SK-N-SH (cell line): ENCODE measurements around the gene SMPD1. TPM values are rescaled to one million over a fixed set of nuclear protein-coding genes. Genes with fewer than 3 reads are reported as not detected.
A peak's percentile ranks its signal among the peaks of the same experiment; 100 is the strongest.

Experiments used
- CTCF ChIA-PET: fragments of 300-600, 350-600 bp; formaldehyde crosslinking; extraction: SDS; loops from one replicate; lab custom pipeline; 2021; lab: Yijun Ruan, JAX
- POLR2A ChIA-PET: fragments of 350-600 bp; sonication (Branson Sonifier 250); formaldehyde crosslinking; extraction: SDS; loops from one replicate; lab custom pipeline; 2020; ENCODE audit warnings: antibody characterized with exemption, inconsistent platforms; lab: Yijun Ruan, JAX
- DNase-seq: peaks from one replicate; pipeline ENCODE4 v3.0.0; 2012
- H2AFZ ChIP-seq: fragments of 200-600 bp; sonication (generic); 2 replicates; pipeline ENCODE4 v1.8.1; 2016; ENCODE audit warnings: antibody characterized with exemption, mild to moderate bottlenecking, low read depth
- H3F3A ChIP-seq: fragments of 200-600 bp; sonication (generic); replicated peaks from 2 replicates; pipeline ENCODE3; 2016; ENCODE audit warnings: antibody characterized with exemption, mild to moderate bottlenecking; ENCODE audit not compliant: insufficient read depth
- H3K27ac ChIP-seq, 2 experiments: fragments of 200-500 bp in 1 of 2; fragments of 200-600 bp in 1 of 2; sonication (Bioruptor generic) in 1 of 2; sonication (generic), shearing (Covaris generic) in 1 of 2; 2 replicates each; pipeline versions ENCODE4 v1.5.1 to v1.6.1; 2014 to 2016; ENCODE audit warnings: low read depth in 2 of 2, inconsistent platforms in 1 of 2, low read length in 1 of 2, mild to moderate bottlenecking in 1 of 2, mixed read lengths in 1 of 2
- H3K27me3 ChIP-seq: fragments of 200-600 bp; sonication (generic), shearing (Covaris generic); 2 replicates; pipeline ENCODE4 v1.6.1; 2016; ENCODE audit warnings: mixed run types; ENCODE audit not compliant: insufficient read depth
- H3K36me3 ChIP-seq, 2 experiments: fragments of 200-500 bp in 1 of 2; fragments of 200-600 bp in 1 of 2; sonication (Bioruptor generic) in 1 of 2; sonication (generic) in 1 of 2; replicated peaks in 1 of 2; 2 replicates each; pipeline versions ENCODE3 to v1.5.1; 2014 to 2016; ENCODE audit warnings: low read length in 1 of 2, mild to moderate bottlenecking in 1 of 2; ENCODE audit not compliant: insufficient read depth in 2 of 2, control insufficient read depth in 1 of 2
- H3K4me1 ChIP-seq, 2 experiments: fragments of 200-500 bp in 1 of 2; fragments of 200-600 bp in 1 of 2; sonication (Bioruptor generic) in 1 of 2; sonication (generic), shearing (Covaris generic) in 1 of 2; 2 replicates each; pipeline versions ENCODE4 v1.5.1 to v1.6.1; 2014 to 2016; ENCODE audit warnings: low read depth in 1 of 2, low read length in 1 of 2, mixed run types in 1 of 2; ENCODE audit not compliant: insufficient read depth in 2 of 2, control insufficient read depth in 1 of 2
- H3K4me2 ChIP-seq: fragments of 200-600 bp; sonication (generic), shearing (Covaris generic); 2 replicates; pipeline ENCODE4 v1.6.1; 2017; ENCODE audit warnings: mixed run types
- H3K4me3 ChIP-seq, 2 experiments: fragments of 200-500 bp in 1 of 2; fragments of 200-600 bp in 1 of 2; sonication (Bioruptor generic) in 1 of 2; sonication (generic), shearing (Covaris generic) in 1 of 2; 2 replicates each; pipeline versions ENCODE4 v1.5.1 to v1.8.1; 2014 to 2016; ENCODE audit warnings: low read depth in 2 of 2, inconsistent platforms in 1 of 2, low read length in 1 of 2, mild to moderate bottlenecking in 1 of 2, mixed read lengths in 1 of 2, moderate library complexity in 1 of 2
- H3K79me2 ChIP-seq: fragments of 200-600 bp; sonication (generic); 2 replicates; pipeline ENCODE4 v1.8.1; 2017; ENCODE audit warnings: mild to moderate bottlenecking; ENCODE audit not compliant: insufficient read depth
- H3K9ac ChIP-seq: fragments of 200-600 bp; sonication (generic); 2 replicates; pipeline ENCODE4 v1.6.1; 2017; ENCODE audit warnings: mixed run types
- H3K9me2 ChIP-seq: fragments of 200-600 bp; sonication (generic); 2 replicates; pipeline ENCODE4 v1.6.1; 2017; ENCODE audit warnings: mixed run types
- H3K9me3 ChIP-seq: fragments of 200-600 bp; sonication (generic); 2 replicates; pipeline ENCODE4 v1.6.1; 2017; ENCODE audit warnings: mixed run types, mild to moderate bottlenecking, moderate library complexity
- H4K20me1 ChIP-seq: fragments of 200-600 bp; sonication (generic); 2 replicates; pipeline ENCODE4 v1.6.1; 2017; ENCODE audit warnings: mild to moderate bottlenecking, mixed run types; ENCODE audit not compliant: insufficient read depth
- CHD2 ChIP-seq: fragments of 150-350 bp; IDR thresholded peaks from 2 replicates; pipeline ENCODE4 v1.6.1; 2018; ENCODE audit warnings: low read length; ENCODE audit not compliant: partially characterized antibody
- ELF1 ChIP-seq: IDR thresholded peaks from 2 replicates; pipeline ENCODE4 v1.4.0; 2012
- EP300 ChIP-seq, 2 experiments: IDR thresholded peaks; 2 replicates each; pipeline versions ENCODE4 v1.4.0 to v1.6.1; 2012; ENCODE audit warnings: borderline replicate concordance in 1 of 2, low read depth in 1 of 2, low read length in 1 of 2
- FOSL2 ChIP-seq: IDR thresholded peaks from 2 replicates; pipeline ENCODE4 v1.4.0; 2012; ENCODE audit warnings: low read depth, mild to moderate bottlenecking, moderate library complexity, borderline replicate concordance
- GATA2 ChIP-seq: sonication (generic); formaldehyde crosslinking; IDR thresholded peaks from 2 replicates; pipeline ENCODE4 v1.5.0; 2020; ENCODE audit warnings: mild to moderate bottlenecking, missing genetic modification reagents
- PBX3 ChIP-seq: IDR thresholded peaks from 2 replicates; pipeline ENCODE4; 2012
- POLR2AphosphoS5 ChIP-seq: IDR thresholded peaks from 2 replicates; pipeline ENCODE4 v1.6.1; 2012; ENCODE audit warnings: low read depth, low read length
- RAD21 ChIP-seq: IDR thresholded peaks from 2 replicates; pipeline ENCODE4 v1.6.1; 2012; ENCODE audit warnings: mild to moderate bottlenecking, low read length
- SIN3A ChIP-seq: IDR thresholded peaks from 2 replicates; pipeline ENCODE4 v1.6.1; 2012; ENCODE audit warnings: low read depth, mild to moderate bottlenecking, low read length, moderate library complexity, borderline replicate concordance
- TAF1 ChIP-seq: IDR thresholded peaks from 2 replicates; pipeline ENCODE4 v1.6.1; 2012; ENCODE audit warnings: low read depth, mild to moderate bottlenecking, low read length, moderate library complexity, borderline replicate concordance
- USF2 ChIP-seq: fragments of 150-350 bp; IDR thresholded peaks from 2 replicates; pipeline ENCODE4 v1.6.1; 2017; ENCODE audit warnings: antibody characterized with exemption, low read length, low read depth, borderline replicate concordance
- ZBTB33 ChIP-seq: IDR thresholded peaks from 2 replicates; pipeline ENCODE4 v1.4.0; 2012; ENCODE audit warnings: low read depth, borderline replicate concordance
- WGBS: methylation state at CpG from one replicate; pipeline ENCODE4 v1.1.6; 2017; ENCODE audit warnings: low lambda C conversion rate; 5-methylcytosine and 5-hydroxymethylcytosine counted together
- polyA plus RNA-seq, 3 experiments: library from polyadenylated mRNA; depleted of rRNA; stranded (reverse); fragments of >200 nt; gene quantifications; 2 replicates each; pipeline ENCODE4 v1.2.3, GENCODE V29; 2012

SMPD1 gene
- polyA plus RNA-seq, 1 of the 3 experiments (the other 2 are of a cell fraction), result 69.2 TPM

- H3K27me3 ChIP-seq, result no peaks in the 10 kb centered on the region
- no peaks in the 10 kb centered on the region for H3K9me3 ChIP-seq
- H3K36me3 ChIP-seq, result peaks cover 0 to 16% of the 10 kb centered on the region in 2 experiments
- TF ChIP-seq POLR2AphosphoS5 (no peak), ZBTB33 (no peak), CHD2 (no peak), FOSL2 (no peak), PBX3 (no peak), ELF1 (no peak), EP300 (IDR thresholded peaks at IDR 0.05; ENCODE audit: borderline replicate concordance in 1 of 2, low read depth in 1 of 2, low read length in 1 of 2) (no peak), RAD21 (no peak), SIN3A (no peak), TAF1 (no peak), GATA2 (CRISPR knock-in tag) (no peak), USF2 (no peak)
- 0 out of 2 replicates have a peak, but pooled peaks cover 9% of the 10 kb centered on the region for H3K79me2 ChIP-seq
- peak overlapping the region; percentile 90; the same call in 1 of the 2 replicates for H2AFZ ChIP-seq
- no peaks in the 10 kb centered on the region for H4K20me1 ChIP-seq
- peak overlapping the region; percentile 89 to 91 for H3K4me3 ChIP-seq
- no peak for DNase-seq
- H3K9ac ChIP-seq, result peak overlapping the region; percentile 68
- ChIA-PET POLR2A (interaction anchor here (1.3 kb wide), 2 partner anchors 14 to 28 kb away, joined by 4 to 5 read pairs; partner anchors contain the start of gene APBB1), CTCF (interaction anchor here (1.2 to 2.5 kb wide), 3 partner anchors 12 to 52 kb away, joined by 6 to 14 read pairs (median 11); no protein-coding TSS in a partner anchor)
- peak overlapping the region; percentile 87 for H3K4me2 ChIP-seq
- no peaks in the 10 kb centered on the region for H3K9me2 ChIP-seq
- peaks cover 4% of the 10 kb centered on the region for H3F3A ChIP-seq
- H3K4me1 ChIP-seq, result peaks cover 3 to 14% of the 10 kb centered on the region in 2 experiments; a peak in 2 of 4 replicates
- WGBS, result 80% methylated on average over 9 of the region's 19 CpGs
- H3K27ac ChIP-seq, result peak overlapping the region; percentile 50 to 54; a peak in 2 of 4 replicates
Measured at GRCh38 chr11:6390718-6391469, 620 bp downstream of the SMPD1 start.
